Activated CD8-positive, alpha-beta T cell treated with anti-CD3 and anti-CD28 coated beads, Interleukin-2, amount 10 ng/mL, durations not matched to agents 7 days and 5 days (primary cell): ENCODE measurements around the gene LGMN. TPM values are rescaled to one million over a fixed set of nuclear protein-coding genes. Genes with fewer than 3 reads are reported as not detected.

ENCODE experiments used
- ATAC-seq: fragments of 150-1000 bp; cut with Tn5 transposase; one replicate; pipeline ENCODE4 v1.10.0; 2021; ENCODE audit warnings: moderate library complexity
- CTCF ChIA-PET: fragments of 350-600 bp; sonication (Branson Sonifier 250); formaldehyde crosslinking; loops from one replicate; lab custom pipeline; 2021; ENCODE audit warnings: antibody characterized with exemption; lab: Charles Lee
- POLR2A ChIA-PET: fragments of 350-600 bp; sonication (Branson Sonifier 250); formaldehyde crosslinking; loops from one replicate; lab custom pipeline; 2021; ENCODE audit warnings: antibody characterized with exemption; lab: Charles Lee
- DNase-seq: peaks from one replicate; pipeline ENCODE4 v3.0.0-alpha.2; 2020
- H3K27ac Mint-ChIP-seq: one replicate; pipeline ENCODE4 v1.8.0; 2021; ENCODE audit warnings: mild to moderate bottlenecking, mixed read lengths
- H3K27me3 Mint-ChIP-seq: one replicate; pipeline ENCODE4 v1.8.0; 2021; ENCODE audit warnings: low read depth, mixed read lengths
- H3K36me3 Mint-ChIP-seq: one replicate; pipeline ENCODE4 v1.8.0; 2021; ENCODE audit warnings: low read depth, mixed read lengths
- H3K4me1 Mint-ChIP-seq: one replicate; pipeline ENCODE4 v1.8.0; 2021; ENCODE audit warnings: low read depth, mixed read lengths
- H3K4me3 Mint-ChIP-seq: one replicate; pipeline ENCODE4 v1.8.0; 2021; ENCODE audit warnings: mild to moderate bottlenecking, mixed read lengths
- H3K9me3 Mint-ChIP-seq: one replicate; pipeline ENCODE4 v1.8.0; 2022; ENCODE audit warnings: mixed read lengths; ENCODE audit not compliant: insufficient read depth
- total RNA-seq, 2 experiments: library from RNA; stranded (reverse); gene quantifications; one replicate each; pipeline ENCODE4 v1.2.3, GENCODE V29; 2021

LGMN gene
- total RNA-seq, 2 experiments from 2014 or later, result 0.73 to 0.76 TPM

DNA sequence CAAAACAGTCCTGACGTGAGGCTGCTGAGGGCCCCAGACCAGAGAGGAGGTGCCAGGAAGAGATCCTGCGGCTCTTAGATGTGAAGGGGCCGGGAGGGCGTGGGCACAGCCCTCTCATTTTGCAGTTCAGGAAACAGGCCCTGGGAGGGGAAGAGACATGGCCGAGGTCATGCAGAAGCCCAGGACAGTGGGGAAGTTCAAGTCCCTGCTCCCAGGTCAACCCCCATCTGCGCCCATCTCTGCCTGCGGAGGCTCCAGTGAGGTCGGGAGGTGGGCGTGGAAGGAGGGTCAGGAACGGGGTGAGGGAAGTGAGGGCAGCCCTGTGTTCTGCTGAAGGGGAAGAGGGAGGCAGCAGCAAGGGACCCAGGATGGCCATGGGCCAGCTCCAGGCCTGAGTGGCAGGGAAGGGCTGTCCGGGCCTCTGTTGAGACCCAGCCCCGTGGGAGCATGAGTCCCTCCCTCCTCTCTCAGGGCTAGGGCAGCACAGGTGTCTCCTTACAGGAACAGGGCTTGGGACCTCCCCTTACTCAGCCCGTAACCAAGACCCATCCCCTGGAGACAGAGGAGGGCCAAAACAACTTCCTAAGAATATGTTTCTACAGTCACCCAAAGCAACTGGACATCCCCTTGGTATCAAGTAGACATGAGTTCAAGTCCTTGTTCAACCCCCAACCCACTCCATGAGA, 90.8 kb downstream of the LGMN start:
- Mint-ChIP-seq H3K4me3 (peak overlapping the region; percentile 28), H3K27me3 (no peaks in the 10 kb centered on the region), H3K36me3 (peaks cover 89% of the 10 kb centered on the region), H3K27ac (peak overlapping the region; percentile 56), H3K4me1 (peaks cover 75% of the 10 kb centered on the region), H3K9me3 (no peaks in the 10 kb centered on the region)
- ATAC-seq (no peak), DNase-seq (no peak)
- ChIA-PET POLR2A (interaction anchor here (1.1 kb wide), 1 partner anchor 102 kb away, joined by 3 read pairs; no protein-coding TSS in a partner anchor), CTCF (interaction anchor here (1.3 to 1.7 kb wide), 2 partner anchors 24 to 43 kb away, joined by 5 to 6 read pairs; no protein-coding TSS in a partner anchor)

DNA sequence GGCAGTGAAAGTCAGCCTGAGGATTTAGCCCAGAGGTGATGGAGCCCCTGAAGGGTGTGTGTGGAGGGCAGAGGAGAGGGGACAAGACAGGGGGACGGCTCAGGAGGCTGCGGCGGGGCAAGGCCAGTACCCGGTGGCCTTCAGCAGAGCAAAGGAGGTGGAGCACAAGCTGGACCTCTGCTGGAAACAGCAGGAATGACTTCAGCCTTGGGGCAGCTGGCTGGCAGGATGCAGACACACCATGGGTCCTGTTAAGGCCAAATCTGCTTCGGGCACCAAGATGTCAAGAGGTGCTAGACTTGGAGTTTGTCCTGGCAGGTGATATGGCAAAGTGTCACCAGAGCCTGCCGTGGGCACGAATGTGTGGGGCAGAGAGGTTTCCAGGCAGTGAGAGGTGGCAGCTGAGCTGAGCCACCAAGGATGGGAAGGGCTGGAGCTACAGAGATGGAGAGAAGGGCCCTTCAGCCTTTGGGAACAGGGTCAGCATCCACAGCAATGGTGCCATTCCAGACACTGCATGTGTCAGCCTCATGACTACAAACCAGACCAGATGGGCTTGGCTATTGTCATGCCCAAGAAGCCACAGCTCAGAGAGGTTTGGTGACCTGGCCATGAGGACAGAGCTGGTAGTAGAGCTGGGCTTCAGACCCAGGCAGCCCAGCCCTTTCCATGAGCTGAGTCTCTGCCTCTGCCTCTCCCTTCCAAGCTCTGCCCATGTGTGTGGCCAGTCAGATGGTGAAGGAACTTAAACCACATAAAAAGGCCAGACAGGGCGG, 91.9 kb downstream of the LGMN start:
- Mint-ChIP-seq H3K36me3 (peaks cover 88% of the 10 kb centered on the region), H3K9me3 (no peaks in the 10 kb centered on the region)

DNA sequence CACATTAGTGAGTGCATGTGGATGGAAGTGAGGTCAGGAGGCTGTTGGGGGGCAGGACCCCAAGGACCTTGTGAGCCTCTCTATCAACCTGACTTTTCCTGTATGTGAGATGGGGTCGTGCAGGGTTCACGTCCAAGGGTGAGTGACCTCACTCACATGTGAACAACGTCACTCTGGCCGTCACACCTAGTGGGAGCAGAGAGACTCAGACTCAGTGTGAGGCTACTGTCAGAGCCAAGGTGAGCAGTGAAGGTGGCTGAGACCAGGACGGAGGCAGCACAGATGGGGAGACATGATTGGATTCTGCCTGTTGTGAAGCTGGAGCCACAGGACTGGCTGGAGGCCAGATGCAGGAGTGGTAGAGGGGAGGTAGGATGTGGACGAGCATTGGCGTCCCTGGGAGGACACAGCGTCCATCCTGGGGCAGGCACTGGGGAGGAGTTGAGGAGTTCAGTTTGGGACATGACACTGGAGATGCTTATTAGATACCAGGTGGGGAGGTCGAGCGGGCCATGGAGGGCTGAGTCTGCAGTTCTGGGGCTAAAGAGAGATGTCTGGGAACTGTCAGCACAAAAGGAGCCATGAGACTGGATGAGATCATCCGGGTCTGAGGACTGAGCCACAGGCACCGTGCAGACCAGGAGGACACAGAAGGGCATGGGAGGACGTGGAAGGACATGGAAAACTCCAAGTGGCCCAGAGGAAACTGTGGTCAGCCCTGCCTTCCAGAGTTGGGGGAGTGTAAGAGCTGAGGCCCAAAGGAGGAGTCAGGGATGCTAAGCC, 92.8 kb downstream of the LGMN start:
- Mint-ChIP-seq H3K9me3 (no peaks in the 10 kb centered on the region), H3K27ac (peak overlapping the region; percentile 56), H3K4me1 (peaks cover 88% of the 10 kb centered on the region), H3K27me3 (no peaks in the 10 kb centered on the region), H3K4me3 (peak overlapping the region; percentile 49), H3K36me3 (peaks cover 85% of the 10 kb centered on the region)
- POLR2A ChIA-PET, result no interaction called here
- no peak for ATAC-seq
- CTCF ChIA-PET, result interaction anchor here (3.8 kb wide), 1 partner anchor 9 kb away, joined by 15 read pairs; no protein-coding TSS in a partner anchor
- DNase-seq, result no peak

More for the DNA sequence above, 91.9 kb downstream of the LGMN start:
- no peak for DNase-seq
- no peak for ATAC-seq
- ChIA-PET POLR2A (interaction anchor here (1.1 kb wide), 1 partner anchor 101 kb away, joined by 3 read pairs; no protein-coding TSS in a partner anchor), CTCF (interaction anchor here (0.8 to 1.7 kb wide), 2 partner anchors 13 to 42 kb away, joined by 3 to 6 read pairs; no protein-coding TSS in a partner anchor)
- Mint-ChIP-seq H3K4me3 (peak overlapping the region; percentile 49), H3K27ac (peak overlapping the region; percentile 56), H3K4me1 (peaks cover 82% of the 10 kb centered on the region), H3K27me3 (no peaks in the 10 kb centered on the region)

DNA sequence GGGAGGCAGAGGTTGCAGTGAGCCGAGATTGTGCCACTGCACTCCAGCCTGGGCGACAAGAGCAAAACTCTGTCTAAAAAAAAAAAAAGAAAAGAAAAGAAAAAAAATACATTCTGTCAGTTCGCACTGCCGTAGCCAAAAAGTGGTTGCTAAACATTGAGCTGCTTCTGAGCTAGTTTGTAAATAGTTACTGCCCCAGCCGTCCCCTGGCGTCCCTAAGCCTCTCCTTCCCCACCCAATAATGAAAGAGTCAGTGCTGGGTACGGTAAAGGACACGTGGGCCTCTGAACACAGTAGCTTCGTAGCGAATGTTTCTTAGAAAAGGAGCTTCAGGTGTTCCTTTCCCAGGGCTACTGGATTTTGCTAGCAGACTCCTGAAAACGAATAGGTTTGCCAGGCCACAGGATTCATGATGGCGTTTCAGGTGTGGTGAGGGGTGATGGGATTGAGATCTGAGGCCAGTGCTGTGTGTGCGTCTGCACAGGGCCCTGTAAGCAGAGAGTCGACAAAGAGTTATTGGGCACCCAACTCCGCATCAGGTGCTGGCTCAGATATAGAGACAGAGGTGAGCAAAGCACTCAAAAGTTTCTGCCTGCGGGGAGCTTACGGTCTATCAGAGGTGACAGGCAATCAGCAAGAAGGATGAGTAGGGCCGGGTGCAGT, 94.1 kb downstream of the LGMN start:
- peak overlapping the region; percentile 99 for H3K27ac Mint-ChIP-seq
- DNase-seq (no peak), ATAC-seq (no peak)
- no peaks in the 10 kb centered on the region for H3K9me3 Mint-ChIP-seq
- peaks cover 88% of the 10 kb centered on the region for H3K4me1 Mint-ChIP-seq
- H3K4me3 Mint-ChIP-seq, result peak overlapping the region; percentile 99
- ChIA-PET CTCF (interaction anchor here (0.6 to 3.8 kb wide), 6 partner anchors 10 to 86 kb away, joined by 3 to 21 read pairs (median 8); no protein-coding TSS in a partner anchor), POLR2A (interaction anchor here (0.5 to 5.3 kb wide), 7 partner anchors 22 to 819 kb away, joined by 3 to 48 read pairs (median 3); partner anchors contain the start of gene ATXN3)
- H3K36me3 Mint-ChIP-seq, result peaks cover 79% of the 10 kb centered on the region
- H3K27me3 Mint-ChIP-seq, result no peaks in the 10 kb centered on the region

Other genes with a start within 250 kb of the LGMN start
- 10 to 100 TPM; 85.6 to 89.0 TPM for gene RIN3, start 234.8 kb downstream of the LGMN start, total RNA-seq
- 10 to 100 TPM; 15.8 to 16.1 TPM for gene GOLGA5, start 45.7 kb upstream of the LGMN start, total RNA-seq
- gene CHGA, start 174.5 kb upstream of the LGMN start, total RNA-seq, result not detected